ENCODE measurements around the gene CABYR. TPM values are rescaled to one million over a fixed set of nuclear protein-coding genes. Genes with fewer than 3 reads are reported as not detected.

Gene CABYR
- total and polyA plus RNA-seq, 4 donors = 0.39 to 1.6 (median 0.94) TPM

GRCh38 chr18:24111936-24112335 is 26.9 kb upstream of the CABYR start:
- WGBS, 2 donors = 95 to 98% methylated on average over 2 of the region's 2 CpGs
- H3K9ac ChIP-seq (ENCODE audit: insufficient read depth in 1 of 2, low read length in 2 of 2) = no peak overlapping the region
- H3K4me3 ChIP-seq = no peak overlapping the region
- ATAC-seq (ENCODE audit: insufficient read depth, low FRiP score) (no peak), DNase-seq (no peak)
- no peaks in the 10 kb centered on the region for H3K27me3 ChIP-seq (ENCODE audit: control insufficient read depth in 3 of 3, insufficient read depth in 3 of 3, low read length in 2 of 3)
- no peak overlapping the region for H3K27ac ChIP-seq (ENCODE audit: low read depth in 1 of 2, low read length in 1 of 2)
- no peaks in the 10 kb centered on the region for H3K4me1 ChIP-seq (ENCODE audit: control insufficient read depth in 5 of 5, insufficient read depth in 5 of 5, low read length in 5 of 5)
- H3K36me3 ChIP-seq (ENCODE audit: control insufficient read depth in 4 of 4, insufficient read depth in 4 of 4, low read length in 4 of 4) = peaks cover 0 to 3% (median 1%) of the 10 kb centered on the region in 4 donors
- no peak for TF ChIP-seq CTCF (IDR thresholded peaks at IDR 0.05; ENCODE audit: control extremely low read depth, extremely low read depth)
- no peaks in the 10 kb centered on the region for H3K9me3 ChIP-seq (ENCODE audit: control insufficient read depth in 4 of 4, insufficient read depth in 3 of 4, low read length in 3 of 4)

GRCh38 chr18:24112464-24112863 is 26.4 kb upstream of the CABYR start:
- no peaks in the 10 kb centered on the region for H3K4me1 ChIP-seq (ENCODE audit: control insufficient read depth in 5 of 5, insufficient read depth in 5 of 5, low read length in 5 of 5)
- H3K27ac ChIP-seq (ENCODE audit: low read depth in 1 of 2, low read length in 1 of 2) = no peak overlapping the region
- WGBS, 2 donors = 94% methylated on average over 4 of the region's 4 CpGs
- no peak overlapping the region for H3K9ac ChIP-seq (ENCODE audit: insufficient read depth in 1 of 2, low read length in 2 of 2)
- H3K4me3 ChIP-seq = no peak overlapping the region
- peaks cover 0 to 3% (median 1%) of the 10 kb centered on the region in 4 donors for H3K36me3 ChIP-seq (ENCODE audit: control insufficient read depth in 4 of 4, insufficient read depth in 4 of 4, low read length in 4 of 4)
- H3K27me3 ChIP-seq (ENCODE audit: control insufficient read depth in 3 of 3, insufficient read depth in 3 of 3, low read length in 2 of 3) = no peaks in the 10 kb centered on the region
- ATAC-seq (ENCODE audit: insufficient read depth, low FRiP score) = no peak
- DNase-seq = no peak
- no peak for TF ChIP-seq CTCF (IDR thresholded peaks at IDR 0.05; ENCODE audit: control extremely low read depth, extremely low read depth)
- no peaks in the 10 kb centered on the region for H3K9me3 ChIP-seq (ENCODE audit: control insufficient read depth in 4 of 4, insufficient read depth in 3 of 4, low read length in 3 of 4)

GRCh38 chr18:24112874-24113615 is 25.8 kb upstream of the CABYR start:
- DNase-seq = no peak
- no peaks in the 10 kb centered on the region for H3K4me1 ChIP-seq (ENCODE audit: control insufficient read depth in 5 of 5, insufficient read depth in 5 of 5, low read length in 5 of 5)

More at GRCh38 chr18:24112874-24113615, 25.8 kb upstream of the CABYR start:
- Histone ChIP-seq H3K27me3 (ENCODE audit: control insufficient read depth in 3 of 3, insufficient read depth in 3 of 3, low read length in 2 of 3) (no peaks in the 10 kb centered on the region), H3K9me3 (ENCODE audit: control insufficient read depth in 4 of 4, insufficient read depth in 3 of 4, low read length in 3 of 4) (no peaks in the 10 kb centered on the region), H3K4me3 (no peak overlapping the region), H3K27ac (ENCODE audit: low read depth in 1 of 2, low read length in 1 of 2) (no peak overlapping the region), H3K9ac (ENCODE audit: insufficient read depth in 1 of 2, low read length in 2 of 2) (no peak overlapping the region), H3K36me3 (ENCODE audit: control insufficient read depth in 4 of 4, insufficient read depth in 4 of 4, low read length in 4 of 4) (peaks cover 0 to 3% (median 1%) of the 10 kb centered on the region in 4 donors)
- 88 to 92% methylated on average over 15 of the region's 15 CpGs for WGBS, 2 donors
- no peak for ATAC-seq (ENCODE audit: insufficient read depth, low FRiP score)
- no peak for TF ChIP-seq CTCF (IDR thresholded peaks at IDR 0.05; ENCODE audit: control extremely low read depth, extremely low read depth)
